Measurements from ENCODE around the gene SPATA18.

- no peak for TF ChIP-seq CTCF (optimal IDR thresholded peaks at IDR 0.05 in 1 of 3, IDR thresholded peaks at IDR 0.05 in 1 of 3, conservative IDR thresholded peaks at IDR 0.05 in 1 of 3; ENCODE audit: extremely low read depth in 1 of 3, insufficient read depth in 2 of 3, low read length in 3 of 3)
- no peak for TF ChIP-seq EZH2 (IDR thresholded peaks at IDR 0.05; ENCODE audit: low read length)
Measured at GRCh38 chr4:52057196-52057595, 6.1 kb downstream of the SPATA18 start.

Measured in keratinocyte (primary cell).